WTC11 (cell line): ENCODE results near the gene ERVW-1. TPM values are rescaled to one million over a fixed set of nuclear protein-coding genes. Genes with fewer than 3 reads are reported as not detected.

Source experiments
- ATAC-seq: fragments of 200-7000 bp; cut with Tn5 transposase; 2 replicates; pipeline ENCODE4 v1.10.0; 2021; ENCODE audit warnings: mild to moderate bottlenecking, moderate library complexity
- CTCF ChIA-PET: fragments of 300-600 bp; sonication (Branson Sonifier 250); formaldehyde crosslinking; loops from one replicate; lab custom pipeline; 2021; ENCODE audit warnings: antibody characterized with exemption; lab: Charles Lee
- POLR2A ChIA-PET: fragments of 350-600 bp; sonication (Branson Sonifier 250); formaldehyde crosslinking; loops from one replicate; lab custom pipeline; 2021; ENCODE audit warnings: antibody characterized with exemption; lab: Charles Lee
- DNase-seq: peaks from one replicate; pipeline ENCODE4 v3.0.0; 2021; ENCODE audit warnings: low spot score
- H3K27ac Mint-ChIP-seq: 2 replicates; pipeline ENCODE4 v1.8.0; 2021; ENCODE audit warnings: mixed read lengths
- H3K27me3 Mint-ChIP-seq: 2 replicates; pipeline ENCODE4 v1.8.0; 2021; ENCODE audit warnings: low read depth, mild to moderate bottlenecking, moderate library complexity, mixed read lengths
- H3K36me3 Mint-ChIP-seq: 2 replicates; pipeline ENCODE4 v1.8.0; 2021; ENCODE audit warnings: mixed read lengths
- H3K4me1 Mint-ChIP-seq: 2 replicates; pipeline ENCODE4 v1.8.0; 2022; ENCODE audit warnings: mixed read lengths
- H3K4me3 Mint-ChIP-seq: 2 replicates; pipeline ENCODE4 v1.8.0; 2021; ENCODE audit warnings: mild to moderate bottlenecking, moderate library complexity, mixed read lengths
- H3K9me3 Mint-ChIP-seq: 2 replicates; pipeline ENCODE4 v1.8.0; 2021; ENCODE audit warnings: mixed read lengths
- AFF4 ChIP-seq: sonication (generic); formaldehyde crosslinking; IDR thresholded peaks from 2 replicates; pipeline ENCODE4 v1.8.1; 2023; ENCODE audit warnings: mild to moderate bottlenecking, missing genetic modification reagents, borderline replicate concordance
- ARID4B ChIP-seq: sonication (generic); formaldehyde crosslinking; IDR thresholded peaks from 2 replicates; pipeline ENCODE4 v1.8.0; 2023; ENCODE audit warnings: missing genetic modification reagents, mild to moderate bottlenecking, borderline replicate concordance
- ATF2 ChIP-seq: sonication (generic); formaldehyde crosslinking; IDR thresholded peaks from 2 replicates; pipeline ENCODE4 v1.8.1; 2022; ENCODE audit warnings: low read depth, missing genetic modification reagents, borderline replicate concordance
- IRF1 ChIP-seq: sonication (generic); formaldehyde crosslinking; IDR thresholded peaks from 2 replicates; pipeline ENCODE4 v1.8.0; 2023; ENCODE audit warnings: missing genetic modification reagents
- IRF2 ChIP-seq: sonication (generic); formaldehyde crosslinking; IDR thresholded peaks from 2 replicates; pipeline ENCODE4 v1.8.0; 2022; ENCODE audit warnings: low read depth, missing genetic modification reagents, borderline replicate concordance
- OVOL2 ChIP-seq: fragments of 250-450 bp; sonication (Bioruptor Pico); IDR thresholded peaks from 2 replicates; pipeline ENCODE4 v1.9.0; 2021; ENCODE audit warnings: mild to moderate bottlenecking, borderline replicate concordance
- SMAD3 ChIP-seq: sonication (generic); formaldehyde crosslinking; IDR thresholded peaks from 2 replicates; pipeline ENCODE4 v1.8.0; 2022; ENCODE audit warnings: missing genetic modification reagents, mild to moderate bottlenecking, borderline replicate concordance
- SOX15 ChIP-seq: fragments of 250-450 bp; sonication (Bioruptor Pico); IDR thresholded peaks from 2 replicates; pipeline ENCODE4 v1.9.0; 2021; ENCODE audit warnings: mild to moderate bottlenecking
- ZBTB43 ChIP-seq: sonication (generic); formaldehyde crosslinking; IDR thresholded peaks from 2 replicates; pipeline ENCODE4 v1.8.1; 2023; ENCODE audit warnings: mild to moderate bottlenecking, missing genetic modification reagents
- ZNF121 ChIP-seq: sonication (generic); formaldehyde crosslinking; IDR thresholded peaks from 2 replicates; pipeline ENCODE4 v1.8.0; 2023; ENCODE audit warnings: missing genetic modification reagents
- ZNF232 ChIP-seq: sonication (generic); formaldehyde crosslinking; IDR thresholded peaks from 2 replicates; pipeline ENCODE4 v1.8.0; 2022; ENCODE audit warnings: mild to moderate bottlenecking, missing genetic modification reagents
- ZNF396 ChIP-seq: fragments of 250-450 bp; sonication (Bioruptor Pico); IDR thresholded peaks from 2 replicates; pipeline ENCODE4 v1.8.0; 2021; ENCODE audit warnings: mild to moderate bottlenecking, moderate library complexity, borderline replicate concordance
- ZNF416 ChIP-seq: fragments of 250-450 bp; sonication (Bioruptor Pico); IDR thresholded peaks from 2 replicates; pipeline ENCODE4 v1.9.0; 2021; ENCODE audit warnings: mild to moderate bottlenecking, inconsistent platforms
- ZNF532 ChIP-seq: fragments of 250-450 bp; sonication (Bioruptor Pico); IDR thresholded peaks from 2 replicates; pipeline ENCODE4 v1.9.0; 2021; ENCODE audit warnings: mild to moderate bottlenecking, borderline replicate concordance
- ZNF671 ChIP-seq: fragments of 250-450 bp; sonication (Bioruptor Pico); IDR thresholded peaks from 2 replicates; pipeline ENCODE4 v1.8.0; 2021; ENCODE audit warnings: mild to moderate bottlenecking
- total RNA-seq: library from RNA; stranded (reverse); gene quantifications from 3 replicates; pipeline ENCODE4 v1.2.3, GENCODE V29; 2021

Gene ERVW-1
- total RNA-seq, 1 experiment from 2014 or later = 0.07 TPM

- TF ChIP-seq ZNF232 (CRISPR knock-in tag) (no peak), ZNF121 (no peak), ZNF532 (CRISPR knock-in tag) (no peak)
- TF ChIP-seq, all 79 proteins: peak for 0
Measured at GRCh38 chr7:92425311-92425947, 52.3 kb downstream of the ERVW-1 start (continued).

- H3K27me3 Mint-ChIP-seq = no peaks in the 10 kb centered on the region; the same call in none of the 2 replicates
- no peak for DNase-seq
- no peaks in the 10 kb centered on the region for H3K36me3 Mint-ChIP-seq
- ChIA-PET CTCF (interaction anchor here (0.9 to 7.4 kb wide), 10 partner anchors 10 to 289 kb away, joined by 3 to 177 read pairs (median 6); partner anchors contain the start of genes CYP51A1, GATAD1, LRRD1 and PEX1), POLR2A (interaction anchor here (2.9 kb wide), 1 partner anchor 23 kb away, joined by 13 read pairs; the partner anchor contains the start of gene GATAD1)
- peak overlapping the region; percentile 5; the same call in 1 of the 2 replicates for H3K27ac Mint-ChIP-seq
- no peaks in the 10 kb centered on the region for H3K9me3 Mint-ChIP-seq
- ATAC-seq = no peak
- peaks cover 24% of the 10 kb centered on the region for H3K4me1 Mint-ChIP-seq
- H3K4me3 Mint-ChIP-seq = peak overlapping the region; percentile 82; the same call in 1 of the 2 replicates
- TF ChIP-seq IRF1 (CRISPR knock-in tag) (no peak), ZNF416 (no peak), ATF2 (no peak), ZNF671 (CRISPR knock-in tag) (no peak), AFF4 (no peak), OVOL2 (CRISPR knock-in tag) (no peak), IRF2 (CRISPR knock-in tag) (no peak), SMAD3 (CRISPR knock-in tag) (no peak), ZNF396 (CRISPR knock-in tag) (no peak), ZBTB43 (CRISPR knock-in tag) (no peak), ZNF232 (CRISPR knock-in tag) (no peak), ARID4B (no peak), SOX15 (no peak)
Measured at GRCh38 chr7:92423710-92424131, 54.0 kb downstream of the ERVW-1 start.
